Measurements from ENCODE around the gene VOPP1. TPM values are rescaled to one million over a fixed set of nuclear protein-coding genes. Genes with fewer than 3 reads are reported as not detected.
A peak's percentile ranks its signal among the peaks of the same experiment; 100 is the strongest.

The VOPP1 gene
- total RNA-seq, 1 donor from 2014 or later = 50.7 TPM

- H3K4me3 Mint-ChIP-seq = no peak overlapping the region
- no peaks in the 10 kb centered on the region for H3K9me3 Mint-ChIP-seq
- DNase-seq (ENCODE audit: low read depth, low spot score) = no peak
- no peaks in the 10 kb centered on the region for H3K27me3 Mint-ChIP-seq (ENCODE audit: low read depth)
- H3K27ac Mint-ChIP-seq (ENCODE audit: unreplicated experiment) = no peak overlapping the region
- H3K36me3 Mint-ChIP-seq (ENCODE audit: low read depth) = peaks cover 3% of the 10 kb centered on the region
- no peak for TF ChIP-seq CTCF (conservative IDR thresholded peaks at IDR 0.05)
- no peaks in the 10 kb centered on the region for H3K4me1 Mint-ChIP-seq
Observed at GRCh38 chr7:55448526-55448925, 123.8 kb downstream of the VOPP1 start.

- Mint-ChIP-seq H3K27me3 (ENCODE audit: low read depth) (no peaks in the 10 kb centered on the region), H3K9me3 (no peaks in the 10 kb centered on the region), H3K4me1 (no peaks in the 10 kb centered on the region), H3K36me3 (ENCODE audit: low read depth) (no peaks in the 10 kb centered on the region), H3K4me3 (no peak overlapping the region), H3K27ac (ENCODE audit: unreplicated experiment) (peak overlapping the region; percentile 48)
- no peak for TF ChIP-seq CTCF (conservative IDR thresholded peaks at IDR 0.05)
- DNase-seq (ENCODE audit: low read depth, low spot score) = no peak
Observed at GRCh38 chr7:55444786-55445185, 127.5 kb downstream of the VOPP1 start.

- H3K4me3 Mint-ChIP-seq = no peak overlapping the region
- H3K9me3 Mint-ChIP-seq = no peaks in the 10 kb centered on the region
Observed at GRCh38 chr7:55441774-55442522, 130.4 kb downstream of the VOPP1 start.

GRCh38 chr7:55441002-55441401 is 131.3 kb downstream of the VOPP1 start:
- H3K27ac Mint-ChIP-seq (ENCODE audit: unreplicated experiment) = no peak overlapping the region
- DNase-seq (ENCODE audit: low read depth, low spot score) = no peak
- peaks cover 15% of the 10 kb centered on the region for H3K4me1 Mint-ChIP-seq
- no peaks in the 10 kb centered on the region for H3K36me3 Mint-ChIP-seq (ENCODE audit: low read depth)
- no peaks in the 10 kb centered on the region for H3K27me3 Mint-ChIP-seq (ENCODE audit: low read depth)
- H3K4me3 Mint-ChIP-seq = no peak overlapping the region
- no peaks in the 10 kb centered on the region for H3K9me3 Mint-ChIP-seq
- no peak for TF ChIP-seq CTCF (conservative IDR thresholded peaks at IDR 0.05)

More at GRCh38 chr7:55441774-55442522, 130.4 kb downstream of the VOPP1 start:
- H3K4me1 Mint-ChIP-seq = peaks cover 15% of the 10 kb centered on the region
- no peak overlapping the region for H3K27ac Mint-ChIP-seq (ENCODE audit: unreplicated experiment)
- DNase-seq (ENCODE audit: low read depth, low spot score) = no peak
- H3K27me3 Mint-ChIP-seq (ENCODE audit: low read depth) = no peaks in the 10 kb centered on the region
- no peaks in the 10 kb centered on the region for H3K36me3 Mint-ChIP-seq (ENCODE audit: low read depth)
- no peak for TF ChIP-seq CTCF (conservative IDR thresholded peaks at IDR 0.05)

GRCh38 chr7:55440040-55440690 is 132.1 kb downstream of the VOPP1 start:
- no peak for TF ChIP-seq CTCF (conservative IDR thresholded peaks at IDR 0.05)
- H3K4me1 Mint-ChIP-seq = peaks cover 15% of the 10 kb centered on the region
- H3K27ac Mint-ChIP-seq (ENCODE audit: unreplicated experiment) = no peak overlapping the region
- no peak overlapping the region for H3K4me3 Mint-ChIP-seq
- H3K9me3 Mint-ChIP-seq = no peaks in the 10 kb centered on the region
- no peaks in the 10 kb centered on the region for H3K27me3 Mint-ChIP-seq (ENCODE audit: low read depth)
- DNase-seq (ENCODE audit: low read depth, low spot score) = no peak
- no peaks in the 10 kb centered on the region for H3K36me3 Mint-ChIP-seq (ENCODE audit: low read depth)
